HG02588 (cell line): ENCODE data around the gene TBC1D22B.
"Not testable (repeated sequence)": the region's sequence is repeated elsewhere in the genome, so short reads cannot be mapped to it uniquely, and the experiment has no call there.

Source experiments
- ATAC-seq: cut with Tn5 transposase; IDR thresholded peaks from one replicate; pipeline ENCODE4 v1.9.1; 2021; ENCODE audit warnings: mild to moderate bottlenecking, moderate library complexity; ENCODE audit not compliant: unreplicated experiment

Gene TBC1D22B

GRCh38 chr6:37262446-37263026, 5.0 kb downstream of the TBC1D22B start:
- no peak for ATAC-seq

GRCh38 chr6:37265001-37265400, 7.4 kb downstream of the TBC1D22B start:
- ATAC-seq: no peak

- ATAC-seq: no peak
Measured at GRCh38 chr6:37265860-37266259, 8.3 kb downstream of the TBC1D22B start.

GRCh38 chr6:37269105-37269504, 11.5 kb downstream of the TBC1D22B start:
- ATAC-seq: no peak

- no peak for ATAC-seq
Measured at GRCh38 chr6:37272834-37273566, 15.4 kb downstream of the TBC1D22B start.

- ATAC-seq: no peak
Measured at GRCh38 chr6:37273690-37274089, 16.1 kb downstream of the TBC1D22B start.

- no peak for ATAC-seq
Measured at GRCh38 chr6:37275350-37275749, 17.8 kb downstream of the TBC1D22B start.

- no peak for ATAC-seq
Measured at GRCh38 chr6:37277001-37277409, 19.4 kb downstream of the TBC1D22B start.

GRCh38 chr6:37279366-37280134, 22.0 kb downstream of the TBC1D22B start:
- no peak for ATAC-seq

GRCh38 chr6:37280162-37280887, 22.8 kb downstream of the TBC1D22B start:
- ATAC-seq: no peak

GRCh38 chr6:37282371-37282770, 24.8 kb downstream of the TBC1D22B start:
- no peak for ATAC-seq

- no peak for ATAC-seq
Measured at GRCh38 chr6:37283268-37283667, 25.7 kb downstream of the TBC1D22B start.

GRCh38 chr6:37283671-37284151, 26.1 kb downstream of the TBC1D22B start:
- ATAC-seq: no peak

GRCh38 chr6:37284781-37285180, 27.2 kb downstream of the TBC1D22B start:
- ATAC-seq: no peak

- ATAC-seq: no peak
Measured at GRCh38 chr6:37285861-37286311, 28.3 kb downstream of the TBC1D22B start.

- ATAC-seq: peak; percentile 44
Measured at GRCh38 chr6:37287519-37288157, 30.1 kb downstream of the TBC1D22B start.

- ATAC-seq: no peak
Measured at GRCh38 chr6:37288247-37288646, 30.7 kb downstream of the TBC1D22B start.

- ATAC-seq: no peak
Measured at GRCh38 chr6:37289931-37290330, 32.4 kb downstream of the TBC1D22B start.

GRCh38 chr6:37293426-37293825, 35.9 kb downstream of the TBC1D22B start:
- no peak for ATAC-seq

GRCh38 chr6:37297637-37298036, 40.1 kb downstream of the TBC1D22B start:
- ATAC-seq: not testable (repeated sequence)
